HUES6 (cell line): ENCODE measurements around the gene NUB1.

Source experiments
- H3K27ac ChIP-seq: 2 replicates; pipeline ENCODE4 v1.7.0; 2013; ENCODE audit warnings: low read depth, mild to moderate bottlenecking, low read length, inconsistent platforms
- H3K27me3 ChIP-seq: 2 replicates; pipeline ENCODE4 v1.6.1; 2013; ENCODE audit warnings: low read length; ENCODE audit not compliant: control insufficient read depth, insufficient read depth
- H3K36me3 ChIP-seq: 2 replicates; pipeline ENCODE4 v1.6.1; 2013; ENCODE audit warnings: low read length; ENCODE audit not compliant: control insufficient read depth, insufficient read depth
- H3K4me1 ChIP-seq: 2 replicates; pipeline ENCODE4 v1.6.1; 2013; ENCODE audit warnings: low read length; ENCODE audit not compliant: control insufficient read depth, insufficient read depth
- H3K4me3 ChIP-seq: 2 replicates; pipeline ENCODE4 v1.5.1; 2013; ENCODE audit warnings: low read depth, low read length
- H3K9ac ChIP-seq: one replicate; pipeline ENCODE4 v1.6.1; 2013; ENCODE audit warnings: mild to moderate bottlenecking, low read length
- H3K9me3 ChIP-seq: 2 replicates; pipeline ENCODE4 v1.6.1; 2013; ENCODE audit warnings: low read depth, low read length; ENCODE audit not compliant: control insufficient read depth, insufficient read depth

Gene NUB1

DNA sequence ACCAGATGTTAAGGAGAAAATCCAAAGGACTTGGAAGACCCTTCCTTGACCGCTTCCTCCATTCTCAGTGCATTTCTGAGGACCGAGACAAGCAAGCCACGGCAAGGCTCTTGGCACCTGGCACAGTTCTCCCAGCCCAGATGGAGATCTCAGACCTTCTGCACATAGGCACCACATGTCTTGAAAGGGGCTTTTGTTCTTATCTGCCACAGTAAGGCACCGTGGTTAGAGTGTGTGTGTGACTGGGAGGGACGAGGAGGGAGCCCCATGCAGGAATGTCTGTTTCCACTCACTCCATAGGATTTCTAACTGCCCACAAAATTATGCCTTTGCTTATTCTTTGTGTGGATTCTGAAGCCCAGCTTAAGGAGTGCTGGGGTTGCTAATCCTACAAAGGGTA lies 78.5 kb downstream of the NUB1 start:
- Histone ChIP-seq H3K9ac (no peak overlapping the region), H3K27ac (no peak overlapping the region), H3K9me3 (peaks cover 28% of the 10 kb centered on the region), H3K4me1 (peaks cover 13% of the 10 kb centered on the region), H3K27me3 (peaks cover 17% of the 10 kb centered on the region), H3K36me3 (no peaks in the 10 kb centered on the region), H3K4me3 (no peak overlapping the region)

DNA sequence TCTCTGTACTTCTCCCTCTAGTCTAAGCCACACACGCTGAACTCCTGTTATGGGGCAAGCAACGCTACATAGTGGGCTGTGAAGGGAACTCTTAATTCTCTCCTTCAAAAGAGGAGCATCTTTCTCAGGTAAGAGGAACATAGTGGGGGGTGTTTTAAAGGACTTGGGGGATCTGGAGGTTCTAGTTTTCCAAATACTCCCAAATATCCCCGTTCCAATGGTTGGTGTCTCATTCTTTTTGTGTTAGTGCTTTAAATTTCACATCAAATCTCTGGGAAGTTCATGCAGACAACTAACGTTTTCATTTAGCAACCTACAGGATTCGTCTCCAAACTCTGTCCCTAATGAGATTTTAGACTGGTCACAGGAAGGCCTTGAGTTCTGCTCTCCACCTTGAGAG lies 80.6 kb downstream of the NUB1 start:
- H3K4me3 ChIP-seq: no peak overlapping the region
- H3K27me3 ChIP-seq: peaks cover under 1% of the 10 kb centered on the region; the same call in 1 of the 2 replicates
- peaks cover 14% of the 10 kb centered on the region for H3K4me1 ChIP-seq
- H3K36me3 ChIP-seq: no peaks in the 10 kb centered on the region
- no peak overlapping the region for H3K9ac ChIP-seq
- H3K27ac ChIP-seq: no peak overlapping the region
- H3K9me3 ChIP-seq: peaks cover 28% of the 10 kb centered on the region

DNA sequence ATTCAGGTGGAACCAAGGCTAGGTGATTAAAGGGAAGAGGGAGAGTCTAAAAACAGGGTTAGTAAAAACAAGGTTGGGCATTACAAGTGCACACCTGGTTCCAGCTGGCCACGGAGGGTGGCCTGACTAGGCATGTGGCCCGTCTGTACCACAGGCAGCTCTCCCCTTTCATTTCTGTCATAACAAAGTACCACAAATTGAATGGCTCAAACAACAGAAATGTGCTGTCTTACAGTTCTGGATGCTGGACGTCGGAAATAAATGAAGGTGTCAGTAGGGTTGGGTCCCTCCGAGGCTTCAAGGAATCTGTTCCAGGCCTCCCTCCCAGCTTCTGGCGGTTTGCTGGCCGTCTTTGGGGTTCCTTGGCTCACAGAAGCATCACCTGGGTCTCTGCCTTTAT lies 81.6 kb downstream of the NUB1 start:
- no peak overlapping the region for H3K27ac ChIP-seq
- no peaks in the 10 kb centered on the region for H3K27me3 ChIP-seq
- peaks cover 22% of the 10 kb centered on the region for H3K4me1 ChIP-seq
- H3K4me3 ChIP-seq: no peak overlapping the region
- H3K36me3 ChIP-seq: no peaks in the 10 kb centered on the region
- H3K9ac ChIP-seq: no peak overlapping the region
- peaks cover 28% of the 10 kb centered on the region for H3K9me3 ChIP-seq

DNA sequence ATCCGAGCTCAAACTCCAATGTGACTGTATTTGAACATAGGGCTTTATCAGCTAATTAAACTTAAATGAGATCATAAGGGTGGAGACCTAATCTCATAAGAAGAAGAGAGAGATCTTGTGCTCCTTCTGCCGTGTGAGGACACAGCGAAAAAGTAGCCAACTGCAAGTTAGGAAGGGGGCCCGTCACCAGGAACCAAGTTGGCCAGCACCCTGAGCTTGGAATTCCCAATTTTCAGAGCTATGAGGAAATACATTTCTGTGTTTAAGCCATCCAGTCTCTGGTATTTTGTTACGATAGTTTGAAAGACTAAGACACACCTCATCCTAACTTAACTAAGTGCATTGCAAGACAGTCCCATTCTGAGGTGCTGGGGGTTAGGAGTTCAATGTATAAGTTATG lies 82.3 kb downstream of the NUB1 start:
- Histone ChIP-seq H3K9me3 (peaks cover 28% of the 10 kb centered on the region), H3K9ac (no peak overlapping the region), H3K27me3 (no peaks in the 10 kb centered on the region), H3K4me3 (no peak overlapping the region), H3K27ac (no peak overlapping the region), H3K36me3 (no peaks in the 10 kb centered on the region), H3K4me1 (peaks cover 29% of the 10 kb centered on the region)

DNA sequence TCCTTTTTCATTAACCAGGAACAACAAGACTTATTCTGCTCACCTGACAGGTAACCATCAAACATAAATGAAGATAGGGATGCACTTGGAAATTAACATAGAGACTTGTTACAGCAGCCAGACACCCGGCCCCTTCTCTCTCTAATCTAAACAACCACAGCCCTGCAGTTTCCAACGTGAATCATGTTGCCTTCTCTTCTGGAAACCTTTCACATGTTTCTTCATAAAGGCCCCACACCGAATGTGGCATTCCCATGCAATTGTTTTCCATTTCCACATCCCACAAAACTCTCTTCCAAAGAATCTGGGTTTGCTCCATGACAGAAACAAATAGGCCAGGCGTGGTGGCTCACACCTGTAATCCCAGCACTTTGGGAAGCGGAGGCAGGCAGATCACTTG lies 83.2 kb downstream of the NUB1 start:
- peaks cover 24% of the 10 kb centered on the region for H3K9me3 ChIP-seq
- H3K27me3 ChIP-seq: no peaks in the 10 kb centered on the region
- H3K36me3 ChIP-seq: no peaks in the 10 kb centered on the region
- H3K9ac ChIP-seq: no peak overlapping the region
- H3K4me3 ChIP-seq: no peak overlapping the region
- H3K27ac ChIP-seq: no peak overlapping the region
- H3K4me1 ChIP-seq: peaks cover 37% of the 10 kb centered on the region

DNA sequence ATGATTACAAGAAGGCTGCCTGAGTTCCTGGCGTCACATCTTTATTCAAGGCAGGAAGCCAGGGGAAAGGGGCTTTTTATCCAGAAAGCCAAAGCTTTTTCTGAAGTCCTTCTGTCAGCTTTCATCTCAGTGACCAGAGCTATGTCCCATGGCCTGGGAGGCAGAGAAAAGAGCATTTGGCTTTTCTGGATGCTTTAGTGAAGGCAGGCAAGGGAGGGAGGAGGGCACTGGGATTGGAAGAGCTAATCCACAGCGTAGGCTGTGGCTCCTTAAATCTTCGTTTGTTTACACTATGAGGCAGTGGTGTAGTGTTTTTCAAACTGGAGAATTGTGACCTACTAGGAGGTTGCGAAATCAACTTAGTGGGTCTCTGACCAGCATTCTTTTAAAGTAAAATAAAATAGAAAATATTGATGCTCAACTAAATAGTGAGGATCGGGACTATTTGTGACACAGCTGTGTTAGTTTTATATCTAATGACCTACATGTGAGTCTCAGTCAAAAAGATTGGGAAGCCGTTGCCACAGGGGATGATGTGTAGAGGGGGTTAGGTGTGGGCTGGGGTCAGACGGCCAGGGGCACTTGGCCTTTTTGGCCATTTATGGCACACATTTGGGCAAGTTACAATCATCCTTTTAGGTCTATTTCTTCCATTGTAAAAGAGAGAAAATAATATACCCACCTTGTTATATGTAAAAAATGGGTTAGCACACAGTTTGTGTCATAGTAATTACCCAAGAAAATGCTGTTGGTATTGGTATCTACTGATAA lies 84.2 kb downstream of the NUB1 start:
- Histone ChIP-seq H3K36me3 (no peaks in the 10 kb centered on the region), H3K9ac (no peak overlapping the region), H3K27me3 (no peaks in the 10 kb centered on the region), H3K4me3 (no peak overlapping the region), H3K4me1 (peaks cover 44% of the 10 kb centered on the region), H3K27ac (no peak overlapping the region), H3K9me3 (peaks cover 14% of the 10 kb centered on the region)

DNA sequence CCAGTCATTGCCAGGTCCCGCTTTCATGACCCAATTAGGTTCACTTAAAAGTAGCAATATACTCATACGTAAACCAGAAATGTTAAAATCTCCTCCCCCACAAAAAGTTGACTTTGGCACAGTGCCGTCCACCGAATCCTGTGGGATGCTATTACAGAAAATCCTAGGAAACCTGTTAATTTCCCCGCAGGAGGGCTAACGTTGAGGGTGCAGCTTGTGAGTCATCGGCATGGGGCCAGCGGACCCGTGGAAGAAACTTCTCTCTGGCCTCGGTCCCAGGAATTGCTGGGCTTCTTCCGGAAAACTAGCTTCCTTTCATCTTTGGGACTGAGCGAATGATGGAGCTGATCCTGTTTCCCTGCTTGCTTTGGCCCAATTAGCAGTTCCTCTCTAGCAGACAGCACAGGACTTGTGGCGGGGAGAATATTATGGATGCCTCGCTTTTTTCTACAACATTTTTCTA lies 84.9 kb downstream of the NUB1 start:
- Histone ChIP-seq H3K27me3 (no peaks in the 10 kb centered on the region), H3K4me3 (no peak overlapping the region), H3K27ac (no peak overlapping the region), H3K4me1 (peaks cover 44% of the 10 kb centered on the region), H3K9ac (no peak overlapping the region), H3K9me3 (peaks cover 13% of the 10 kb centered on the region), H3K36me3 (no peaks in the 10 kb centered on the region)

DNA sequence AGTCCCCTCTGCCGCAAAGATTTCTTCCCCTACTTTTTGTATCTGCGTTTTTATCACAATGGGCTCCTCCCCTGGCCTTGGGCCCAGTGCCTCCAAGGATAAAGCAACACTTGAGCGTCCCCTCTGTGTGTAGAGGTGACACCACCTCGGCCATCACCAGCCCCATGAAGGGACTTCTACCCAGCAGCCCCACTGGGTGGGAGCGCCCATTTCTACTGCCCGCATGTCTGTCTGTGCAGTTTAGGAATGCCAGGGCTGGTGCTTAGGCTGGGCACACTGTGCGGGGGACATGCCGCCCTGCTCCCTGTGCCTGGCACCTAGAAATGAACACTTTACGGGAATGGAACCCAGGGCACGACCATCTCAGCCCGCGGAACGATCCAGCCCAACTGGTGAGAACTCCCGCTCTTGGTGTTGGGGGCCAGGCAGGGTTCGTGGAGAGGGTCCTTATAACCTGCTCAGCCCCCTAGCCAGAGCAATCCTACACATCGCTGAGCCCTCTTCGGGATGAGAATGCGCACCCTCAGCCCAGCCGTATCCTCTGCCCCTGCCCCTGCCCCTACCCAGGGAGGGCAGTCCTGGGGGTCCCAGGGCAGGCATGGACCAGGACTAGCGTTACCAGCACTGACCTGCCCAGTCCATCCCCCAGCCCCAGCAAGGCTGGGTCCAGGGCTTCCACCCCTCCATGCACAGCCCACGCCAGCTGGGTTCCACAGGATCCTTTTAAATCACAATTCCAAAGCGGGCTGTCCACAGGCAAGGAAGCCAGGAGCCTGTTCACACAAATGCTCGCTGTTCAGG lies 85.5 kb downstream of the NUB1 start:
- Histone ChIP-seq H3K4me1 (peaks cover 44% of the 10 kb centered on the region), H3K4me3 (no peak overlapping the region), H3K9ac (no peak overlapping the region), H3K9me3 (peaks cover 6% of the 10 kb centered on the region), H3K36me3 (no peaks in the 10 kb centered on the region), H3K27ac (no peak overlapping the region), H3K27me3 (no peaks in the 10 kb centered on the region)

DNA sequence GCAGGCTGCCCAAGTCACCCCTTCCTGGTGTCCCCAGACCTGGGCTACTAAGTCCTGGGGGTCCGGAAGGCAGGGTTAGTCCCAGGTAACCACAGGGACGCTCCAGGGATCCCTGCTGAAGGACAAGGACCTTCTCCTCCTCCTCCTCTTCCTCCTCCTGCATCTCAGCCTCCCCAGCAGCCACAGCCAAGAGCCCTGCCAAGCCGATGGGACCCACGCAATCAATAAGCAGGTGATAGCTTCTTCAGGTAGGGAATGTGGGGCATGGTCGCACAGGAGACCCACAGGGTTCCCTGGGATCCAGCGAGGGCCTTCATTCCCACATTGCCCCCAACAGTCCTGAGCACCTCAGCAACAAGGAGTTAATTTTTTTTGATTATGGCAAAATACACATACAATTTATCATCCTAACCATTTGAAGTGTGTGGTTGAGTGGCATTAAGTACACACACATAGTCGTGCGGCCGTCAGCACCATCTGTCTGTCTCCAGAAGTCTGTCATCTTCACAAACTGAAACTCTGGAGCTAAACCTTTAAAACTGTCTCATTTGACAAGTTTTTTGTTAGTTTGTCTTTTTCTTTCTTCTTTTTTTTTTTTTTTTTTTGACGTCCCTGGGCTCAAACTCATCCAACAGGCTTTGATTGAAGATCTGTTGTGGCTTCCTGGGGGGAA lies 86.2 kb downstream of the NUB1 start:
- Histone ChIP-seq H3K36me3 (no peaks in the 10 kb centered on the region), H3K4me1 (peaks cover 44% of the 10 kb centered on the region), H3K4me3 (no peak overlapping the region), H3K9ac (no peak overlapping the region), H3K27me3 (no peaks in the 10 kb centered on the region), H3K9me3 (no peaks in the 10 kb centered on the region; the same call in 1 of the 2 replicates), H3K27ac (no peak overlapping the region; the same call in 1 of the 2 replicates)
